HCT116 (cell line): ENCODE results near the gene HBE1.

Experiments
- ATF3 ChIP-seq: IDR thresholded peaks from 2 replicates; pipeline ENCODE4 v1.6.1; 2012
- CBX3 ChIP-seq: IDR thresholded peaks from 2 replicates; pipeline ENCODE4 v1.6.1; 2012; ENCODE audit warnings: low read depth
- EGR1 ChIP-seq: IDR thresholded peaks from 2 replicates; pipeline ENCODE4 v1.6.1; 2012; ENCODE audit warnings: low read depth
- EZH2 ChIP-seq: fragments of 200-600 bp; sonication (generic); IDR thresholded peaks from 2 replicates; pipeline ENCODE4 v1.6.1; 2017; ENCODE audit warnings: antibody characterized with exemption, mixed run types
- JUND ChIP-seq: IDR thresholded peaks from 2 replicates; pipeline ENCODE4 v1.6.1; 2012
- POLR2A ChIP-seq: IDR thresholded peaks from 2 replicates; pipeline ENCODE4 v1.7.0; 2011; ENCODE audit warnings: borderline replicate concordance; ENCODE audit not compliant: insufficient read depth, insufficient read length; ENCODE audit errors: extremely low read depth
- POLR2AphosphoS5 ChIP-seq: IDR thresholded peaks from 2 replicates; pipeline ENCODE4 v1.6.1; 2011; ENCODE audit warnings: mild to moderate bottlenecking, low read depth, low read length, moderate library complexity
- RAD21 ChIP-seq: IDR thresholded peaks from 2 replicates; pipeline ENCODE4 v1.6.1; 2012; ENCODE audit warnings: low read depth, mild to moderate bottlenecking
- SP1 ChIP-seq: IDR thresholded peaks from 2 replicates; pipeline ENCODE4 v1.6.1; 2012; ENCODE audit warnings: low read depth
- YY1 ChIP-seq: IDR thresholded peaks from 2 replicates; pipeline ENCODE4 v1.6.1; 2011; ENCODE audit warnings: low read length, low read depth, moderate library complexity, mild to moderate bottlenecking; ENCODE audit not compliant: insufficient replicate concordance; ENCODE audit errors: extremely low read depth
- TF ChIP-seq, protein P1 (sequence below), 3 experiments: fragments of 200-600 bp in 1 of 3; sonication (generic) in 1 of 3; IDR thresholded peaks in 2 of 3; conservative IDR thresholded peaks in 1 of 3; 2 replicates each; pipeline ENCODE4 v1.5.1; 2012 to 2017; ENCODE audit warnings: low read depth in 2 of 3, low read length in 2 of 3, antibody characterized with exemption in 1 of 3, borderline replicate concordance in 1 of 3, control low read depth in 1 of 3, mild to moderate bottlenecking in 1 of 3, mixed read lengths in 1 of 3, mixed run types in 1 of 3, moderate library complexity in 1 of 3; ENCODE audit not compliant: insufficient read depth in 1 of 3
- TF ChIP-seq, protein P2 (sequence below): IDR thresholded peaks from 2 replicates; pipeline ENCODE4 v1.6.1; 2011; ENCODE audit warnings: mild to moderate bottlenecking, low read length, moderate library complexity; ENCODE audit not compliant: insufficient replicate concordance; ENCODE audit errors: extremely low read depth

DNA sequence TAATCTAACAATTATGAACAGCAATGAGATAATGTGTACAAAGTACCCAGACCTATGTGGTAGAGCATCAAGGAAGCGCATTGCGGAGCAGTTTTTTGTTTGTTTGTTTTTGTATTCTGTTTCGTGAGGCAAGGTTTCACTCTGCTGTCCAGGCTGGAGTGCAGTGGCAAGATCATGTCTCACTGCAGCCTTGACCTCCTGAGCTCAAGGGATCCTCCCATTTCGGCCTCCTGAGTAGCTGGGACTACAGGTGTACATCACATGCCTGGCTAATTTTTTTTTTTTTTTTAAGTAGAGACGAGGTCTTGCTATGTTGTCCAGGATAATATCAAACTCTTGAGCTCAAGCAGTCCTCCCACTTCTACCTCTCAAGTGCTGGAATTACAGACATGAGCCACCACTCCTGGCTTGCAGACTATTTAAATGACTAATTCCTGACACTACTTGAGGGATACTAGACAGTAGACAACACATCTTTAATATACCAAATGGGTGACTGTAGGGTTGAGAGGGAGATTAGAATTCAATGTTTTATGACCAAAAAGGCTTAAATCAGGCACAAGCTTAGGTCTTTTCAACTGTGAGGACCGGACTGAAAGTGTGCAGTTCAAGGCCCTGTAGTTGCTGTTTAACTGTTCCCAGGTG lies 19.3 kb upstream of the HBE1 start:
- TF ChIP-seq, protein P1, sequence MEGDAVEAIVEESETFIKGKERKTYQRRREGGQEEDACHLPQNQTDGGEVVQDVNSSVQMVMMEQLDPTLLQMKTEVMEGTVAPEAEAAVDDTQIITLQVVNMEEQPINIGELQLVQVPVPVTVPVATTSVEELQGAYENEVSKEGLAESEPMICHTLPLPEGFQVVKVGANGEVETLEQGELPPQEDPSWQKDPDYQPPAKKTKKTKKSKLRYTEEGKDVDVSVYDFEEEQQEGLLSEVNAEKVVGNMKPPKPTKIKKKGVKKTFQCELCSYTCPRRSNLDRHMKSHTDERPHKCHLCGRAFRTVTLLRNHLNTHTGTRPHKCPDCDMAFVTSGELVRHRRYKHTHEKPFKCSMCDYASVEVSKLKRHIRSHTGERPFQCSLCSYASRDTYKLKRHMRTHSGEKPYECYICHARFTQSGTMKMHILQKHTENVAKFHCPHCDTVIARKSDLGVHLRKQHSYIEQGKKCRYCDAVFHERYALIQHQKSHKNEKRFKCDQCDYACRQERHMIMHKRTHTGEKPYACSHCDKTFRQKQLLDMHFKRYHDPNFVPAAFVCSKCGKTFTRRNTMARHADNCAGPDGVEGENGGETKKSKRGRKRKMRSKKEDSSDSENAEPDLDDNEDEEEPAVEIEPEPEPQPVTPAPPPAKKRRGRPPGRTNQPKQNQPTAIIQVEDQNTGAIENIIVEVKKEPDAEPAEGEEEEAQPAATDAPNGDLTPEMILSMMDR (IDR thresholded peaks at IDR 0.05 in 2 of 3, conservative IDR thresholded peaks at IDR 0.05 in 1 of 3; ENCODE audit: borderline replicate concordance in 1 of 3, insufficient read depth in 1 of 3, low read depth in 2 of 3, low read length in 2 of 3), result no peak
- TF ChIP-seq POLR2A (no peak), RAD21 (no peak), ATF3 (no peak), POLR2AphosphoS5 (no peak), CBX3 (no peak), EZH2 (no peak), EGR1 (no peak), JUND (no peak), YY1 (no peak), SP1 (no peak)
- TF ChIP-seq, protein P2, sequence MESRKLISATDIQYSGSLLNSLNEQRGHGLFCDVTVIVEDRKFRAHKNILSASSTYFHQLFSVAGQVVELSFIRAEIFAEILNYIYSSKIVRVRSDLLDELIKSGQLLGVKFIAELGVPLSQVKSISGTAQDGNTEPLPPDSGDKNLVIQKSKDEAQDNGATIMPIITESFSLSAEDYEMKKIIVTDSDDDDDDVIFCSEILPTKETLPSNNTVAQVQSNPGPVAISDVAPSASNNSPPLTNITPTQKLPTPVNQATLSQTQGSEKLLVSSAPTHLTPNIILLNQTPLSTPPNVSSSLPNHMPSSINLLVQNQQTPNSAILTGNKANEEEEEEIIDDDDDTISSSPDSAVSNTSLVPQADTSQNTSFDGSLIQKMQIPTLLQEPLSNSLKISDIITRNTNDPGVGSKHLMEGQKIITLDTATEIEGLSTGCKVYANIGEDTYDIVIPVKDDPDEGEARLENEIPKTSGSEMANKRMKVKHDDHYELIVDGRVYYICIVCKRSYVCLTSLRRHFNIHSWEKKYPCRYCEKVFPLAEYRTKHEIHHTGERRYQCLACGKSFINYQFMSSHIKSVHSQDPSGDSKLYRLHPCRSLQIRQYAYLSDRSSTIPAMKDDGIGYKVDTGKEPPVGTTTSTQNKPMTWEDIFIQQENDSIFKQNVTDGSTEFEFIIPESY, result no peak
